ENCODE measurements around the gene SOD2. TPM values are rescaled to one million over a fixed set of nuclear protein-coding genes. Genes with fewer than 3 reads are reported as not detected.

Gene SOD2
- total and polyA plus RNA-seq, 9 of the 15 experiments (the other 6 are each of a cell fraction or from before 2014, with no cell fraction given), result 39.8 to 140 (median 95.8) TPM

DNA sequence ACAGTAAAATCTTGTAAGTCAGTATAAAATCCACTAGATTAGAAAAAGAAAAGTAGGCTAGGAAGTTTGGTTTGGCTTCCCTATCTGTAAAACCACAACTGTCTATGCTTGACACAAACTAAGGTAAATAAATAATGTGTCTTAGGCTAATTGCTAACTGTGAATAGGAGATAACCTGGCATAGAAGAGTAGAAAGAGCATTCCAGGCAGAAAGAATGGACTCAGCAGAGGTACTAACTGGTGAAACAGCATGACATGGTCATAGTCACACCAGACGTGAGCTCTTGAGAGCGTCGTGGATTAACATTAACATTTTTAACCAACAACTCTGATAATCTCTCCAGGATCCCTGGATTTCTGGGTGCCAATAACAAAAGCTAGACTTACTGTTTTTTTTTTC is 25.6 kb upstream of the SOD2 start (continued):
- TF ChIP-seq, protein P1, sequence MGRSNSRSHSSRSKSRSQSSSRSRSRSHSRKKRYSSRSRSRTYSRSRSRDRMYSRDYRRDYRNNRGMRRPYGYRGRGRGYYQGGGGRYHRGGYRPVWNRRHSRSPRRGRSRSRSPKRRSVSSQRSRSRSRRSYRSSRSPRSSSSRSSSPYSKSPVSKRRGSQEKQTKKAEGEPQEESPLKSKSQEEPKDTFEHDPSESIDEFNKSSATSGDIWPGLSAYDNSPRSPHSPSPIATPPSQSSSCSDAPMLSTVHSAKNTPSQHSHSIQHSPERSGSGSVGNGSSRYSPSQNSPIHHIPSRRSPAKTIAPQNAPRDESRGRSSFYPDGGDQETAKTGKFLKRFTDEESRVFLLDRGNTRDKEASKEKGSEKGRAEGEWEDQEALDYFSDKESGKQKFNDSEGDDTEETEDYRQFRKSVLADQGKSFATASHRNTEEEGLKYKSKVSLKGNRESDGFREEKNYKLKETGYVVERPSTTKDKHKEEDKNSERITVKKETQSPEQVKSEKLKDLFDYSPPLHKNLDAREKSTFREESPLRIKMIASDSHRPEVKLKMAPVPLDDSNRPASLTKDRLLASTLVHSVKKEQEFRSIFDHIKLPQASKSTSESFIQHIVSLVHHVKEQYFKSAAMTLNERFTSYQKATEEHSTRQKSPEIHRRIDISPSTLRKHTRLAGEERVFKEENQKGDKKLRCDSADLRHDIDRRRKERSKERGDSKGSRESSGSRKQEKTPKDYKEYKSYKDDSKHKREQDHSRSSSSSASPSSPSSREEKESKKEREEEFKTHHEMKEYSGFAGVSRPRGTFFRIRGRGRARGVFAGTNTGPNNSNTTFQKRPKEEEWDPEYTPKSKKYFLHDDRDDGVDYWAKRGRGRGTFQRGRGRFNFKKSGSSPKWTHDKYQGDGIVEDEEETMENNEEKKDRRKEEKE (IDR thresholded peaks at IDR 0.05; ENCODE audit: borderline replicate concordance in 1 of 2, control insufficient read depth in 1 of 2, low read depth in 2 of 2, low read length in 1 of 2), result no peak
- no peak for TF ChIP-seq ILK (tag; IDR thresholded peaks at IDR 0.05; ENCODE audit: borderline replicate concordance, low read depth)
- TF ChIP-seq NCOR1 (IDR thresholded peaks at IDR 0.05), result peak; percentile 25; the same call in 1 of the 2 replicates
- no peak for TF ChIP-seq POLR3A (IDR thresholded peaks at IDR 0.05; ENCODE audit: borderline replicate concordance, extremely low read depth, insufficient read depth, insufficient read length)
- no peak for TF ChIP-seq GABPB2 (CRISPR knock-in tag; conservative IDR thresholded peaks at IDR 0.05)
- TF ChIP-seq FOSL1 (tag; conservative IDR thresholded peaks at IDR 0.05), result no peak
- TF ChIP-seq ELF2 (CRISPR knock-in tag; IDR thresholded peaks at IDR 0.05), result no peak
- peak; percentile 28; the same call in 1 of the 2 replicates for TF ChIP-seq SP1 (CRISPR knock-in tag; IDR thresholded peaks at IDR 0.05)
- TF ChIP-seq ZSCAN29 (IDR thresholded peaks at IDR 0.05), result no peak
- TF ChIP-seq, protein P2, sequence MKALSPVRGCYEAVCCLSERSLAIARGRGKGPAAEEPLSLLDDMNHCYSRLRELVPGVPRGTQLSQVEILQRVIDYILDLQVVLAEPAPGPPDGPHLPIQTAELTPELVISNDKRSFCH (CRISPR knock-in tag; IDR thresholded peaks at IDR 0.05), result no peak
- TF ChIP-seq, protein P2 (tag; IDR thresholded peaks at IDR 0.05), result no peak
- TF ChIP-seq ESRRA (IDR thresholded peaks at IDR 0.05; ENCODE audit: borderline replicate concordance, low read depth), result peak; percentile 33; the same call in 1 of the 2 replicates
- no peak for TF ChIP-seq POLR2AphosphoS2 (IDR thresholded peaks at IDR 0.05; ENCODE audit: low read length)
- TF ChIP-seq FUS (optimal IDR thresholded peaks at IDR 0.05; ENCODE audit: low read depth, low read length), result no peak
- no peak for TF ChIP-seq ZC3H11A (IDR thresholded peaks at IDR 0.05; ENCODE audit: low read depth, low read length)
- TF ChIP-seq BRD9 (IDR thresholded peaks at IDR 0.05; ENCODE audit: low read depth, partially characterized antibody), result no peak
- TF ChIP-seq KAT2B (IDR thresholded peaks at IDR 0.05; ENCODE audit: low read depth, low read length), result no peak
- TF ChIP-seq CHD4 (IDR thresholded peaks at IDR 0.05; ENCODE audit: insufficient read depth, insufficient replicate concordance, low read depth, low read length, poor library complexity, severe bottlenecking), result no peak
- TF ChIP-seq NELFE (IDR thresholded peaks at IDR 0.05; ENCODE audit: insufficient read depth, insufficient read length), result no peak
- TF ChIP-seq NFATC3 (IDR thresholded peaks at IDR 0.05), result no peak
- TF ChIP-seq POU5F1 (IDR thresholded peaks at IDR 0.05; ENCODE audit: borderline replicate concordance, low read depth, low read length, partially characterized antibody), result no peak
- no peak for TF ChIP-seq PHTF2 (CRISPR knock-in tag; IDR thresholded peaks at IDR 0.05)
- no peak for TF ChIP-seq ZKSCAN3 (CRISPR knock-in tag; IDR thresholded peaks at IDR 0.05)
- TF ChIP-seq, protein P3, sequence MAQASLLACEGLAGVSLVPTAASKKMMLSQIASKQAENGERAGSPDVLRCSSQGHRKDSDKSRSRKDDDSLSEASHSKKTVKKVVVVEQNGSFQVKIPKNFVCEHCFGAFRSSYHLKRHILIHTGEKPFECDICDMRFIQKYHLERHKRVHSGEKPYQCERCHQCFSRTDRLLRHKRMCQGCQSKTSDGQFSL (CRISPR knock-in tag; IDR thresholded peaks at IDR 0.05), result no peak
- TF ChIP-seq, protein P3 (tag; IDR thresholded peaks at IDR 0.05), result no peak
- TF ChIP-seq TAL1 (IDR thresholded peaks at IDR 0.05), result peak; percentile 54
- TF ChIP-seq ZNF586 (CRISPR knock-in tag; conservative IDR thresholded peaks at IDR 0.05), result no peak
- TF ChIP-seq ZNF175 (CRISPR knock-in tag; IDR thresholded peaks at IDR 0.05; ENCODE audit: low read depth), result no peak
